ENCODE results near the gene PTPRCAP.
"Not testable (repeated sequence)": the region's sequence is repeated elsewhere in the genome, so short reads cannot be mapped to it uniquely, and the experiment has no call there.

The PTPRCAP gene

GRCh38 chr11:67407688-67408163, 29.8 kb downstream of the PTPRCAP start:
- no peak for DNase-seq

GRCh38 chr11:67406969-67407687, 30.4 kb downstream of the PTPRCAP start:
- no peak for DNase-seq

GRCh38 chr11:67406420-67406968, 31.0 kb downstream of the PTPRCAP start:
- no peak for DNase-seq

GRCh38 chr11:67405688-67406339, 31.7 kb downstream of the PTPRCAP start:
- no peak for DNase-seq

- no peak for DNase-seq
Observed at GRCh38 chr11:67405196-67405567, 32.3 kb downstream of the PTPRCAP start.

- peak; percentile 66 for DNase-seq
Observed at GRCh38 chr11:67404515-67405195, 32.8 kb downstream of the PTPRCAP start.

- not testable (repeated sequence) for DNase-seq
Observed at GRCh38 chr11:67403085-67403484, 34.4 kb downstream of the PTPRCAP start.

GRCh38 chr11:67402192-67402839, 35.2 kb downstream of the PTPRCAP start:
- not testable (repeated sequence) for DNase-seq

GRCh38 chr11:67401495-67402191, 35.8 kb downstream of the PTPRCAP start, which contains the start of gene PPP1CA:
TSS of gene PPP1CA (minus strand) at chr11:67401858. CDS start at chr11:67401782, 76 bp downstream.
- peak; percentile 92 for DNase-seq

GRCh38 chr11:67400942-67401494, 36.5 kb downstream of the PTPRCAP start:
- no peak for DNase-seq

- DNase-seq = no peak
Observed at GRCh38 chr11:67400251-67400941, 37.1 kb downstream of the PTPRCAP start.

- DNase-seq = no peak
Observed at GRCh38 chr11:67398661-67399563, 38.6 kb downstream of the PTPRCAP start.

GRCh38 chr11:67397986-67398660, 39.4 kb downstream of the PTPRCAP start:
- no peak for DNase-seq

- no peak for DNase-seq
Observed at GRCh38 chr11:67397536-67397935, 39.9 kb downstream of the PTPRCAP start.

- no peak for DNase-seq
Observed at GRCh38 chr11:67396587-67397389, 40.7 kb downstream of the PTPRCAP start.

GRCh38 chr11:67396259-67396581, 41.3 kb downstream of the PTPRCAP start:
- no peak for DNase-seq

GRCh38 chr11:67395555-67396258, 41.8 kb downstream of the PTPRCAP start:
- DNase-seq = no peak

GRCh38 chr11:67393990-67394389, 43.5 kb downstream of the PTPRCAP start:
- DNase-seq = no peak
